ENCODE measurements around the gene GRM1.

- no peak for TF ChIP-seq GATA2 (IDR thresholded peaks at IDR 0.05; ENCODE audit: low read depth, low read length)
- no peak for TF ChIP-seq GATA3 (IDR thresholded peaks at IDR 0.05; ENCODE audit: low read depth, low read length)
Observed at GRCh38 chr6:146066506-146066905, 37.6 kb downstream of the GRM1 start.

All from SH-SY5Y (cell line).